Smooth muscle cell of the brain vasculature (primary cell): ENCODE measurements around the gene CCNY.
"Not testable (repeated sequence)": the region's sequence is repeated elsewhere in the genome, so short reads cannot be mapped to it uniquely, and the experiment has no call there.

Source experiments
- DNase-seq: peaks from one replicate; pipeline ENCODE4 v3.0.0-alpha.2; 2012; ENCODE audit warnings: low read depth, low spot score

The CCNY gene

GRCh38 chr10:35336084-35336831, at the start of gene CCNY:
Gene CCNY (plus strand): TSS chr10:35336509. CDS start chr10:35337054, 545 bp downstream.
- DNase-seq: no peak

GRCh38 chr10:35289198-35289597, 47.1 kb upstream of the CCNY start:
- no peak for DNase-seq

- DNase-seq: no peak
Measured at GRCh38 chr10:35294506-35294905, 41.8 kb upstream of the CCNY start.

GRCh38 chr10:35299016-35299415, 37.3 kb upstream of the CCNY start:
- no peak for DNase-seq

- DNase-seq: no peak
Measured at GRCh38 chr10:35300063-35300699, 36.1 kb upstream of the CCNY start.

GRCh38 chr10:35304649-35305048, 31.7 kb upstream of the CCNY start:
- no peak for DNase-seq

- DNase-seq: no peak
Measured at GRCh38 chr10:35306852-35307251, 29.5 kb upstream of the CCNY start.

- DNase-seq: no peak
Measured at GRCh38 chr10:35307297-35307696, 29.0 kb upstream of the CCNY start.

GRCh38 chr10:35308809-35309208, 27.5 kb upstream of the CCNY start:
- no peak for DNase-seq

- DNase-seq: not testable (repeated sequence)
Measured at GRCh38 chr10:35314142-35314541, 22.2 kb upstream of the CCNY start.

GRCh38 chr10:35315235-35315634, 21.1 kb upstream of the CCNY start:
- not testable (repeated sequence) for DNase-seq

- no peak for DNase-seq
Measured at GRCh38 chr10:35316218-35316967, 19.9 kb upstream of the CCNY start.

- no peak for DNase-seq
Measured at GRCh38 chr10:35318551-35318950, 17.8 kb upstream of the CCNY start.

GRCh38 chr10:35320341-35320740, 16.0 kb upstream of the CCNY start:
- no peak for DNase-seq

- DNase-seq: no peak
Measured at GRCh38 chr10:35322636-35323035, 13.7 kb upstream of the CCNY start.

- DNase-seq: no peak
Measured at GRCh38 chr10:35324196-35324595, 12.1 kb upstream of the CCNY start.

GRCh38 chr10:35326466-35327235, 9.7 kb upstream of the CCNY start:
- DNase-seq: no peak

- no peak for DNase-seq
Measured at GRCh38 chr10:35327790-35328403, 8.4 kb upstream of the CCNY start.

GRCh38 chr10:35328404-35329037, 7.8 kb upstream of the CCNY start:
- DNase-seq: no peak

GRCh38 chr10:35329520-35329919, 6.8 kb upstream of the CCNY start:
- DNase-seq: no peak
